ENCODE results near the gene CERS1.

- TF ChIP-seq CTCF (IDR thresholded peaks at IDR 0.05 in 2 of 3, conservative IDR thresholded peaks at IDR 0.05 in 1 of 3; ENCODE audit: control insufficient read depth in 2 of 3, extremely low read depth in 1 of 3, insufficient read depth in 1 of 3, low read depth in 3 of 3, low read length in 3 of 3): no peak
- TF ChIP-seq FOXM1 (IDR thresholded peaks at IDR 0.05; ENCODE audit: low read depth, low read length): no peak
- TF ChIP-seq, protein P1, sequence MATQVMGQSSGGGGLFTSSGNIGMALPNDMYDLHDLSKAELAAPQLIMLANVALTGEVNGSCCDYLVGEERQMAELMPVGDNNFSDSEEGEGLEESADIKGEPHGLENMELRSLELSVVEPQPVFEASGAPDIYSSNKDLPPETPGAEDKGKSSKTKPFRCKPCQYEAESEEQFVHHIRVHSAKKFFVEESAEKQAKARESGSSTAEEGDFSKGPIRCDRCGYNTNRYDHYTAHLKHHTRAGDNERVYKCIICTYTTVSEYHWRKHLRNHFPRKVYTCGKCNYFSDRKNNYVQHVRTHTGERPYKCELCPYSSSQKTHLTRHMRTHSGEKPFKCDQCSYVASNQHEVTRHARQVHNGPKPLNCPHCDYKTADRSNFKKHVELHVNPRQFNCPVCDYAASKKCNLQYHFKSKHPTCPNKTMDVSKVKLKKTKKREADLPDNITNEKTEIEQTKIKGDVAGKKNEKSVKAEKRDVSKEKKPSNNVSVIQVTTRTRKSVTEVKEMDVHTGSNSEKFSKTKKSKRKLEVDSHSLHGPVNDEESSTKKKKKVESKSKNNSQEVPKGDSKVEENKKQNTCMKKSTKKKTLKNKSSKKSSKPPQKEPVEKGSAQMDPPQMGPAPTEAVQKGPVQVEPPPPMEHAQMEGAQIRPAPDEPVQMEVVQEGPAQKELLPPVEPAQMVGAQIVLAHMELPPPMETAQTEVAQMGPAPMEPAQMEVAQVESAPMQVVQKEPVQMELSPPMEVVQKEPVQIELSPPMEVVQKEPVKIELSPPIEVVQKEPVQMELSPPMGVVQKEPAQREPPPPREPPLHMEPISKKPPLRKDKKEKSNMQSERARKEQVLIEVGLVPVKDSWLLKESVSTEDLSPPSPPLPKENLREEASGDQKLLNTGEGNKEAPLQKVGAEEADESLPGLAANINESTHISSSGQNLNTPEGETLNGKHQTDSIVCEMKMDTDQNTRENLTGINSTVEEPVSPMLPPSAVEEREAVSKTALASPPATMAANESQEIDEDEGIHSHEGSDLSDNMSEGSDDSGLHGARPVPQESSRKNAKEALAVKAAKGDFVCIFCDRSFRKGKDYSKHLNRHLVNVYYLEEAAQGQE (IDR thresholded peaks at IDR 0.05; ENCODE audit: low read depth, low read length): no peak
- no peak for TF ChIP-seq TCF12 (IDR thresholded peaks at IDR 0.05; ENCODE audit: low read depth, low read length)
- TF ChIP-seq BCLAF1 (IDR thresholded peaks at IDR 0.05): 0 out of 2 replicates have a peak, but pooled peaks have one; percentile 12
- peak; percentile 86 for TF ChIP-seq POLR2AphosphoS5 (IDR thresholded peaks at IDR 0.05; ENCODE audit: low read length)
- TF ChIP-seq ZBED1 (IDR thresholded peaks at IDR 0.05; ENCODE audit: borderline replicate concordance): no peak
- TF ChIP-seq, protein P2, sequence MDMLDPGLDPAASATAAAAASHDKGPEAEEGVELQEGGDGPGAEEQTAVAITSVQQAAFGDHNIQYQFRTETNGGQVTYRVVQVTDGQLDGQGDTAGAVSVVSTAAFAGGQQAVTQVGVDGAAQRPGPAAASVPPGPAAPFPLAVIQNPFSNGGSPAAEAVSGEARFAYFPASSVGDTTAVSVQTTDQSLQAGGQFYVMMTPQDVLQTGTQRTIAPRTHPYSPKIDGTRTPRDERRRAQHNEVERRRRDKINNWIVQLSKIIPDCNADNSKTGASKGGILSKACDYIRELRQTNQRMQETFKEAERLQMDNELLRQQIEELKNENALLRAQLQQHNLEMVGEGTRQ (IDR thresholded peaks at IDR 0.05; ENCODE audit: borderline replicate concordance, low read depth, low read length): no peak
- peak; percentile 11; the same call in 1 of the 2 replicates for TF ChIP-seq ESRRA (IDR thresholded peaks at IDR 0.05; ENCODE audit: low read length)
- peak; percentile 36 for TF ChIP-seq CHD1 (IDR thresholded peaks at IDR 0.05; ENCODE audit: low read depth, low read length)
- TF ChIP-seq SPI1 (IDR thresholded peaks at IDR 0.05; ENCODE audit: borderline replicate concordance, insufficient read depth, low read depth, low read length): peak; percentile 35; the same call in 1 of the 2 replicates
- no peak for TF ChIP-seq EP300 (IDR thresholded peaks at IDR 0.05; ENCODE audit: borderline replicate concordance in 1 of 2, control insufficient read depth in 1 of 2, low read depth in 2 of 2, low read length in 2 of 2)
- TF ChIP-seq POLR2A (IDR thresholded peaks at IDR 0.05; ENCODE audit: low read depth, low read length): peak; percentile 93
- TF ChIP-seq SIN3A (IDR thresholded peaks at IDR 0.05; ENCODE audit: low read depth, low read length): peak; percentile 84
Observed at GRCh38 chr19:18831524-18832305, 64.2 kb downstream of the CERS1 start, which contains the start of gene UPF1.
